ENCODE data around the gene WDR46.

The WDR46 gene

DNA sequence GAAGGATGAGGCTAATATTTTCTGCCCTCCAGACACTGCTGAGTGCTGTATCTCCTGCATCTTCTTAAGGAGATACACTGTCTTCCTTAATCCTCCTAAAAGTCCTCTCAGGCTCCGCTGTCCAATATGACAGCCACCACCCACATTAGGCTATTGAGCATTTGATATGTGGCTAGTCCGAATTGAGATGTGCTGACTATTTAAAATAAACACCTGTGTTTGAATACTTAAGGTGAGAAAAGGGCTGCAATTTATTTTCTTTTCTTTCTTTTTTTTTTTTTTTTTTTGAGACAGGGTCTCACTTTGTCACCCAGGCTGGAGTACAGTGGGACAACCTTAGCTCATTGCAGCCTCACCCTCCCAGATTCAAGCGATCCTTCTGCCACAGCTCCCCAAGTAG, 12.8 kb upstream of the WDR46 start:
- H3K4me1 ChIP-seq (ENCODE audit: low read length), result peaks cover 7% of the 10 kb centered on the region
- H3K27ac ChIP-seq (ENCODE audit: low read length), result no peak overlapping the region
- H3K4me3 ChIP-seq (ENCODE audit: low read length), result no peak overlapping the region
- no peak overlapping the region for H3K9ac ChIP-seq (ENCODE audit: low read length)
- no peak overlapping the region for H3K4me2 ChIP-seq (ENCODE audit: low read depth, low read length)
- H3K9me3 ChIP-seq (replicated peaks; ENCODE audit: insufficient read depth, low read length), result no peaks in the 10 kb centered on the region
- no peak for DNase-seq
- H3K9me2 ChIP-seq (replicated peaks; ENCODE audit: insufficient read depth, low read length), result no peaks in the 10 kb centered on the region
- H3K79me2 ChIP-seq (ENCODE audit: low read length), result peaks cover 41% of the 10 kb centered on the region
- no peaks in the 10 kb centered on the region for H3K27me3 ChIP-seq (replicated peaks; ENCODE audit: insufficient read depth, low read length)
- peaks cover 25% of the 10 kb centered on the region for H3F3A ChIP-seq (ENCODE audit: insufficient read depth, low read length)
- no peaks in the 10 kb centered on the region for H3K36me3 ChIP-seq (replicated peaks; ENCODE audit: insufficient read depth, low read length)
- no peak overlapping the region for H2AFZ ChIP-seq (ENCODE audit: low read length)
- no peaks in the 10 kb centered on the region for H4K20me1 ChIP-seq (ENCODE audit: insufficient read depth, low read length)
- TF ChIP-seq EZH2 (optimal IDR thresholded peaks at IDR 0.05; ENCODE audit: low read depth, low read length), result no peak
- TF ChIP-seq, protein P1, sequence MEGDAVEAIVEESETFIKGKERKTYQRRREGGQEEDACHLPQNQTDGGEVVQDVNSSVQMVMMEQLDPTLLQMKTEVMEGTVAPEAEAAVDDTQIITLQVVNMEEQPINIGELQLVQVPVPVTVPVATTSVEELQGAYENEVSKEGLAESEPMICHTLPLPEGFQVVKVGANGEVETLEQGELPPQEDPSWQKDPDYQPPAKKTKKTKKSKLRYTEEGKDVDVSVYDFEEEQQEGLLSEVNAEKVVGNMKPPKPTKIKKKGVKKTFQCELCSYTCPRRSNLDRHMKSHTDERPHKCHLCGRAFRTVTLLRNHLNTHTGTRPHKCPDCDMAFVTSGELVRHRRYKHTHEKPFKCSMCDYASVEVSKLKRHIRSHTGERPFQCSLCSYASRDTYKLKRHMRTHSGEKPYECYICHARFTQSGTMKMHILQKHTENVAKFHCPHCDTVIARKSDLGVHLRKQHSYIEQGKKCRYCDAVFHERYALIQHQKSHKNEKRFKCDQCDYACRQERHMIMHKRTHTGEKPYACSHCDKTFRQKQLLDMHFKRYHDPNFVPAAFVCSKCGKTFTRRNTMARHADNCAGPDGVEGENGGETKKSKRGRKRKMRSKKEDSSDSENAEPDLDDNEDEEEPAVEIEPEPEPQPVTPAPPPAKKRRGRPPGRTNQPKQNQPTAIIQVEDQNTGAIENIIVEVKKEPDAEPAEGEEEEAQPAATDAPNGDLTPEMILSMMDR (IDR thresholded peaks at IDR 0.05; ENCODE audit: low read length), result no peak
- TF ChIP-seq EZH2phosphoT487 (IDR thresholded peaks at IDR 0.05; ENCODE audit: low read length), result no peak

DNA sequence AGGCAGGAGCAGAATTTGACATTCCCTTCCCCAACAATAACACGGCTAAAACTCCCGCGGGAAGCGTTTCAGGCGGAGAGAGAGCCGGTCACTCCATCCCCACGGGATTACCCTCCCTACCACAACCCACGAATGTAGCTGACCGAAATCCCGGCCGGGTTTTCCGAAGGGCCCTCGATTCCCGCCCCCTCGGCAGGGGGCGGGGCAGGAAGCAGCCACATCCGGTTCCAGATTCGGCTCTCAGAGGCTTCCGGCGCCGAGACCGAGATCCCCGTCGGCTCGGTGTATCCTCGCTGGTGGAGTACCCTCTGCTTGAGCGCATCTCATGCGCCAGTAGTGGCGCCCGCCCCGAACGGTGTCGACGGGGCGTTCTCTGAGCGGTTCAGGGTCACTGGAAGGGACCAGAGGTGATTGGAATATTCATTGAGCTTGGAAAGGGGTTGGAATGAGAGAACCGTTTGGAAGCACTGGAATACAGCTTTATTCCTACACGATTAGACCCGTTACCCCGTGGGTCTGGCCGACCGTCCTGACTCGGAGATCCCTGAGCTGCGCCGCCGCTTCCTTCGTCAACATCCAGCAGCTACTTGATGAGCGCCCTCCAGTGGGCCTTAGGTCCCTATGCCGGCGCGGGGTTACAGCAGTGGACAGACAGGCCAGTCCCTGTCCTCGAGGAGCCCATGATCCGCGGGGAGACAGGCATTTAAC, 10.4 kb upstream of the WDR46 start:
- Histone ChIP-seq H4K20me1 (ENCODE audit: insufficient read depth, low read length) (no peaks in the 10 kb centered on the region), H3K79me2 (ENCODE audit: low read length) (peaks cover 18% of the 10 kb centered on the region), H3F3A (ENCODE audit: insufficient read depth, low read length) (peaks cover 25% of the 10 kb centered on the region), H3K4me2 (ENCODE audit: low read depth, low read length) (peak overlapping the region; percentile 99), H3K4me3 (ENCODE audit: low read length) (peak overlapping the region; percentile 94), H3K9me2 (replicated peaks; ENCODE audit: insufficient read depth, low read length) (no peaks in the 10 kb centered on the region), H3K36me3 (replicated peaks; ENCODE audit: insufficient read depth, low read length) (no peaks in the 10 kb centered on the region), H3K9me3 (replicated peaks; ENCODE audit: insufficient read depth, low read length) (no peaks in the 10 kb centered on the region), H3K4me1 (ENCODE audit: low read length) (peaks cover 7% of the 10 kb centered on the region), H3K9ac (ENCODE audit: low read length) (peak overlapping the region; percentile 96), H3K27ac (ENCODE audit: low read length) (peak overlapping the region; percentile 96), H3K27me3 (replicated peaks; ENCODE audit: insufficient read depth, low read length) (no peaks in the 10 kb centered on the region), H2AFZ (ENCODE audit: low read length) (peak overlapping the region; percentile 68)
- TF ChIP-seq EZH2 (optimal IDR thresholded peaks at IDR 0.05; ENCODE audit: low read depth, low read length), result no peak
- TF ChIP-seq, protein P1 (IDR thresholded peaks at IDR 0.05; ENCODE audit: low read length), result peak; percentile 76
- DNase-seq, result peak; percentile 95

DNA sequence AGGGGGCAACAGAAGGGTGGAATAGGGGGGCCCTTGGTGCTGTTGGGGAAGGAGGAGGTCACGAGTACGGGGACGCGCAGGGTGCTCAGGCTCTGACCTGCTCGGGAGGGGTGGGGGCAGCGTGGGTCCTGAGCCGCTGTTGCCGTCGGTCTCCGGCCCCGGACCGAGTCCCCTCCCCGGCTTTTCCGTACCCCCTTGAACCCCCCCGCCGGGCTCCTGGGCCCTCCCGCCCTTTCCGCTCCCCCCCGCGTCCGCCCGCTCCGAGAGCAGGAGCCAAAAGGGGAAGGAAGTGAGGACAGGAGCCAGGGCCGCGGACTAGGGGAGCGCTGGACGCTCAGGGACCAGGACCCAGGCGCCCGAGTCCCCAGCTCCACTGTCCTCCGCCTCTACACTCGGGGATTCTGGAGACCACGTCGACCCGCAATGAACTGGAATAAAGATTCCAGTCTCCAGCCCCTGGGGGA, 9.8 kb upstream of the WDR46 start, which contains the start of gene RGL2:
Gene RGL2 (minus strand): TSS at position 170 of the 464 bp plus-strand sequence. CDS start 332 bp downstream, outside the sequence.
- Histone ChIP-seq H3F3A (ENCODE audit: insufficient read depth, low read length) (peaks cover 25% of the 10 kb centered on the region), H3K27ac (ENCODE audit: low read length) (peak within 1 kb of the TSS; percentile 96), H3K9ac (ENCODE audit: low read length) (peak within 1 kb of the TSS; percentile 96), H4K20me1 (ENCODE audit: insufficient read depth, low read length) (no peaks in the 10 kb centered on the region), H3K27me3 (replicated peaks; ENCODE audit: insufficient read depth, low read length) (no peaks in the 10 kb centered on the region), H3K36me3 (replicated peaks; ENCODE audit: insufficient read depth, low read length) (no peaks in the 10 kb centered on the region), H2AFZ (ENCODE audit: low read length) (peak within 1 kb of the TSS; percentile 68), H3K9me3 (replicated peaks; ENCODE audit: insufficient read depth, low read length) (no peaks in the 10 kb centered on the region), H3K79me2 (ENCODE audit: low read length) (peaks cover 14% of the 10 kb centered on the region; the same call in 1 of the 2 replicates), H3K4me3 (ENCODE audit: low read length) (peak within 1 kb of the TSS; percentile 94), H3K4me1 (ENCODE audit: low read length) (peaks cover 7% of the 10 kb centered on the region), H3K4me2 (ENCODE audit: low read depth, low read length) (peak within 1 kb of the TSS; percentile 99), H3K9me2 (replicated peaks; ENCODE audit: insufficient read depth, low read length) (no peaks in the 10 kb centered on the region)
- DNase-seq, result peak; percentile 67
- TF ChIP-seq EZH2phosphoT487 (IDR thresholded peaks at IDR 0.05; ENCODE audit: low read length), result no peak
- TF ChIP-seq, protein P1 (IDR thresholded peaks at IDR 0.05; ENCODE audit: low read length), result no peak
- no peak for TF ChIP-seq EZH2 (optimal IDR thresholded peaks at IDR 0.05; ENCODE audit: low read depth, low read length)
